ENCODE measurements around the gene ZNF621. TPM values are rescaled to one million over a fixed set of nuclear protein-coding genes. Genes with fewer than 3 reads are reported as not detected.
A peak's percentile ranks its signal among the peaks of the same experiment; 100 is the strongest.

Gene ZNF621
- 12.4 and 16.9 TPM in 2 replicates for total RNA-seq (2014; rRNA removed; shearing (Covaris generic))

DNA sequence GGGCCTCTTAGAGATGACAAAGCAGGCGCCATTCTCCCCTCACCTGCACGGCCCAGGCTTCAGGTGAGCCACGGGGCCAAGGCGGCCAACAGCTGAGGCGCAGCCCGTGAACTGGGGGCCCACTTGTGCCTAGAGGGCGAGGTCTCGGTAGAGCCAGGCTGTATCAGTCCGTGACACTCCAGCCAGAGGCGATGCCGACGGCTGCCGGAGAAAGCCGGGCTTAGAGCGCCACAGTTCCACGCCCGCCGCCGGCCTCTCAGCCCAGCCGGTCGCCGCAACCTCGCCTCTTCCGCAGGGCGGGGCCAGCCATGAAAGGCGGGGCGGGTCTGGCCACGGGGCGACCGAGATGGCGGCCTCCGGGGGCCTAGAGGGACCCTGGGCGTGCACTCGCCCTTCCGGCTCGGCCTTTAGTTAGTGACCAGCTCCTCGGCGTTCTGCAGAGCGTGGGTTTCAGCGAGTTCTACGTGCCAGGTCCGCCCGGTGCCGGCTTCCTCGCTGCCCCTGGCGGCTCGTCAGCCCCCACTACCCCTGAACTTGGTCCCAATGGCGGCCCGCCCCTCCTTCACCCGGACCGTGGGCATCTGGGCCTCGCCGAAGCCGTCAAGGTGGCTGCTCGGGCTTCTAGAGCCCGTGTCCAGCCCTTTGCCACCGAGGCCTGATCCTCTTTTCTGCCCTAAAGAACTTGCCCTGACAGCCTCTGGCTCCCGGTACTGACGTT is at the start of gene ZNF621:
ZNF621 (plus strand) TSS at position 393 of the 718 bp plus-strand sequence. CDS start 881 bp downstream, outside the sequence.
- peak; percentile 69 for DNase-seq (ENCODE audit: low spot score)

DNA sequence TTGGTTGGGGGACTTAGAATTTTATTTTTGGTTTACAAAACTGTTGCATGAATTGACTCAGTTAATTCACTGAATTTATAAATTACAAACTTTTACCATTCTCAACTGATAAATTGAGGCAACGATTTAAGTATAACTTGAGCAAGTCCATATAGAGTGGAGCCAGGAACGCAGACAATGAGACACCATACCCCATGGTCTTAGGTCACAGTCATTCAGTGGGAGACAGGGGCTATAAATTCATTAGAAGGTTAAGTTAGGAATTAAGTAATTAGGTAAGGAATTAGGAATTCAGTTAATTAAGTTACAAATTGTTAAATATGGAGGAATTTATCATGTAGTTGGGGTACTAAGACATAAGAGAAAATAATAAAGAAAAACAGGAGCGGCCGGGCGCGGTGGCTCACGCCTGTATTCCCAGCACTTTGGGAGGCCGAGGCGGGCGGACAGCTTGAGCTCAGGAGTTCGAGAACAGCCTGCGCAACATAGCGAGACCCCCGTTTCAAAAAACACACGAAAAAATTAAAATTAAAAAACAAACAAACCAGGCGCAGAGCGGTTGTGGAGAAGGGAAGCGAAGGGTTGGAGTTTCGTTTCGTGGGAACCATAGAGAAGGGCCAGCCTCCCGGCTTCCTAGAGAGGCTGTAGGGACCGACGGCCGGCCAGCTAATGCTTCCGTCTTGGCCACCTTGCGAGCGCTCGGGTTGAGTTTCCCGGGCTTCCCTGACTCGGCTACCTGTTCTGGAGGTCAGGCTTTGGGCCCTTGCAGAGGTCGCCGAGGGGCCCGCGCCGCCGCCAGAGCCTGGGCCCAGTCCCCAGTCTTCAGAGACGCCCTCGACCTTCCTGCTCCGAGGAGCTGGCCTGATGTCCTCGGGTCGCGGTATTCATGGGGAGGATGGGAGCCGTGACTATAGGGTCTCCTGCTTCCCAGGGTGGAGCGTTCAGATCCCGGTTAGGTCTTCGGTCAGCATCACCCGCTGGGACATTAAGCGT is 48.0 kb upstream of the ZNF621 start, which contains the start of gene ZNF619:
ZNF619 (plus strand) TSS at position 645 of the 993 bp plus-strand sequence. CDS start 858 bp downstream, outside the sequence.
- peak; percentile 54 for DNase-seq (ENCODE audit: low spot score)

DNA sequence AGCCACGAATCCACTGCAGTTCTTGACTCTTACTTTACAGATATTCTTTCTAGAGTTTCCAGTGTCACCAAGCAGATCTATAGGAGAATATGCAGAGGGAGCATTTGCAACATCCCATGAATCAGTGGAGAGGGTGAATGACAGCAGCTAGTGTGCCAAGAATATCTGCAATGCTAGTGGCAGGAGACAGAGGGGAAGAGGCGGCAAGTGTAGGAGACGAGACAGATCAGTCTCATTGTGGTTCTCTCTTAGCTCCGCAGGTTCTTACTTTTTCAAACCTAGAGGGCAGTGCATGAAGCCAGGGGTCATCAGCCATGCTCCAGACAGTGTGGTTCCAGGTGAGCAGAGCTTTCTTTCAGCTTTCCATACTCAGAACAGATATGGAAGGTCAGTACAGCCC is 47.1 kb upstream of the ZNF621 start:
- DNase-seq (ENCODE audit: low spot score): no peak

DNA sequence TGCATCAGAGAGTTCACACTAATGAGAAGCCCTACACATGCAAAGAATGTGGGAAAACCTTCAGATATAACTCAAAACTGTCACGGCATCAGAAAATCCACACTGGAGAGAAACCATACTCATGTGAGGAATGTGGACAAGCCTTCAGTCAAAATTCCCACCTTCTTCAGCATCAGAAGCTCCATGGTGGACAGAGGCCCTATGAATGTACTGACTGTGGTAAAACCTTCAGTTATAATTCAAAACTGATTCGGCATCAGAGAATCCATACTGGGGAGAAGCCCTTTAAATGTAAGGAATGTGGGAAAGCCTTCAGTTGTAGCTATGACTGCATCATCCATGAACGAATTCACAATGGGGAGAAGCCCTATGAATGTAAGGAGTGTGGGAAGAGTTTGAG is 37.6 kb upstream of the ZNF621 start:
- no peak for DNase-seq (ENCODE audit: low spot score)

DNA sequence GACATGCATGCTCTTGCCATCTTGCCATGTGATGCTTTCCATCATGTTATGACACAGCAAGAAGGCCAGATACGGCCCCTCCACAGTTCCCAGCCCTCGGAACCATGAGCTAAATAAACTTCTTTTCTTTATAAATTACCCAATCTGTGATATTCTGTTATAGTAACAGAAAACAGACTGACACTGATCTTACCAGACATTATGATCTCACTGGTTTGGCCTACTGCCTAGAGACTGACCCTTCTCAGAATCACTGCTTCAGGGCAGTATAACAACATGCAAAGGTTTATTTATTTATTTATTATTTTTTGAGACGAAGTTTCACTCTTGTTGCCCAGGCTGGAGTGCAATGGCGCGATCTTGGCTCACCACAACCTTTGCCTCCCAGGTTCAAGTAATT is 33.8 kb upstream of the ZNF621 start:
- DNase-seq (ENCODE audit: low spot score): no peak

DNA sequence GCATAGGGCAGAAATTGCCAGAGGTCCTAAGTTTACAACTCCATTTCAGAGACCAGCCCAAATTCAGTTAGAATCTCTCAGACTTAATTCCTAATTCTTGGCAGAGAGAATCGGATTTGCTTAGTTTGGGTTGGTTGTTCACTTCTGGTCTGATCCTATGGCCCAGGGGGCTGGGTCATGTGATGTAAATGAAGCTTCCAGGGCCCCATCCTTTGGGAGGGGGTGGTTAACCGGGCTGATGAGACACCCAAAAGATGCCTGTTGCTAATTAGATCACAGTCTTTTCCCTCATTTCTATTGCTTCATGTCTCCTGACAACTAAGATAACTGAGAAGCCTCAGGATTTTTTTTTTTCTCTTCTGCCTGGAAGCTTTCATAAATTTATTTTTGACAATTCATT is 30.1 kb upstream of the ZNF621 start:
- no peak for DNase-seq (ENCODE audit: low spot score)

DNA sequence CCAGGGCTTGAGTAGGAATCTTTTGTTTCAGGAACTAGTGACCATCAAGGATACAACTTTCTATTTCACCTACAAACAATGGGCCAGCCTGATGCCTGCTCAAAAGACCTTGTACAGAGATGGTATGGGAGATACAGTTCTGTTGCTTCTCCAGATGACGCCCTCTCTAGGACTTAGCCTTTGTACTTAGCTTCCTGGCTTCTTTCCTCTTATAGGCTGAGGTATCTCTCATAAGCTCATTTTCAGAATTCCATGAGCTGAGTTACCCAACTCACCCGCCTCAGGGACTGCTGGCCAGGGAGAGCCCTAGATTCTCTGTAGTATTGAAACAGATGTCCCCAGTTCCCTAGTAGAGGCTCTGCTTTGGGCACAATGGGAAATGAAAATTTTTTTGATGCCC is 27.5 kb upstream of the ZNF621 start:
- DNase-seq (ENCODE audit: low spot score): no peak

DNA sequence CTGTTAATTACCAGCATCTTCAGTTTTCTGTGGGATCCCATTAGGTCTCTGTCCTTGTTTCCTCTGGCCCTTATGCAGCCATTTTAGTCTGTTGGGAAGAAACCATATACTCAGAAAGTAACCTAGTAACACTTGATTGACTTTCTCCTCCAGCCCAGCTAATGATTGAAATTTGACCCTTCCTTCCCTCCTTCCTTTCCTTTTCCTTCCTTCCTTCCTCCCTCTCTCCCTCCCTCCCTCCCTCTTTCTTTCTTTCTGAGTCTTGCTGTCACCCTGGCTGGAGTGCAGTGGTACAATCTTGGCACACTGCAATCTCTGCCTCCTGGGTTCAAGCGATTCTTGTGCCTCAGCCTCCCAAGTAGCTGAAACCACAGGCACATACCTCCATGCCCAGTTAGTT is 24.8 kb upstream of the ZNF621 start:
- DNase-seq (ENCODE audit: low spot score): no peak

DNA sequence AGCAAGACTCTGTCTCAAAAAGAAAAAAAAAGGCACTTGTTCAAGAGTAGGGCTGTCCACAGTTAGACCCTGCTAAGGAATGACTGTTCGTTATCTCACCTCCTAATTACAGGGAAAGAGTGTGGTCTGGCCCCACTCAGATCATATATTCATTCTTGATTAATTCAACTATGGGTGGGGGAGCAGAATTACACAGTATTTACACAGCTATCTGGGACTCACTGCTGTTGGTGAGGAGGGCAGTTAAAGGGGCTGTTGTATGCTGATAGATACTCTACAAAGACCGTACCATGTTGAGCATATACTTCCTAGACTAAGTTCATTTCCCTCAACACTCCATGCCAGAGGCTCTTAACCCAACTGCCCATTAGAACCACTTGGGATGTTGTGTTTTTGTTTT is 22.7 kb upstream of the ZNF621 start:
- DNase-seq (ENCODE audit: low spot score): no peak

DNA sequence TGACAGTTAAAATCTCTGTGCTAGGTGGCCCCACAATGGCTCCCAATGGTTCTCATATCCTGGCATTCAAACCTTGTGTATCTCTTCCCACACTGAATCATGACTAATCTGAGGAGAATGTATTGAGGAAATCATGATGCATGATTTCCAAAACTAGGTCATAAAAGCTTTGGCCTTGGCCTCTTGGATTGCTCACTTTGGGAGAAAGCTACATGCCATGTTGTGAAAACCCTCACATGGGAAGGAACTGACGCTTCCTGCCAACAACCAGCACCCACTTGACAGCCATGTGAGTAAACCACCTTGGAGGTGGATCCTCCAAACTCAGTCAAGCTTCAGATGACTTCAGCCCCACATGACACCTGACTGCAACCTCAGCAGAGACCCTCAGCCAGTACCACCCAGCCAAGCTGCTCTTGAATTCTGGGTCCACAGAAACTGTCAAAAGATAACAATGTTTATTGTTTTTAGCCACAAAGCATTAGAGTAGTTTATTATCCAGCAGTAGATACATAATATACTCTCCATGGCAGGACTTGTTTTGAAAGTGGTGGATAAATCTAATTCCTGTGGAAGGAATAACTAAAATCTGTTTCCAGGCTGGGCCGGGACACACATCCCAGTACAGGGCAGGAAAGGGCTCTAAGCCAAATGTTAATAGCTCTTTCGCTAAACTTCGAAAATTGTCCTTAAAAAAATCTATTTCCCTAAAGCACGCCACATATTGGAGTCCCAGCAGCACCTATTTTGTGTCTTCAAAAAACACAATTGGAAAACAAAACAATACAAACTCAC is 19.9 kb upstream of the ZNF621 start:
- DNase-seq (ENCODE audit: low spot score): peak; percentile 90

DNA sequence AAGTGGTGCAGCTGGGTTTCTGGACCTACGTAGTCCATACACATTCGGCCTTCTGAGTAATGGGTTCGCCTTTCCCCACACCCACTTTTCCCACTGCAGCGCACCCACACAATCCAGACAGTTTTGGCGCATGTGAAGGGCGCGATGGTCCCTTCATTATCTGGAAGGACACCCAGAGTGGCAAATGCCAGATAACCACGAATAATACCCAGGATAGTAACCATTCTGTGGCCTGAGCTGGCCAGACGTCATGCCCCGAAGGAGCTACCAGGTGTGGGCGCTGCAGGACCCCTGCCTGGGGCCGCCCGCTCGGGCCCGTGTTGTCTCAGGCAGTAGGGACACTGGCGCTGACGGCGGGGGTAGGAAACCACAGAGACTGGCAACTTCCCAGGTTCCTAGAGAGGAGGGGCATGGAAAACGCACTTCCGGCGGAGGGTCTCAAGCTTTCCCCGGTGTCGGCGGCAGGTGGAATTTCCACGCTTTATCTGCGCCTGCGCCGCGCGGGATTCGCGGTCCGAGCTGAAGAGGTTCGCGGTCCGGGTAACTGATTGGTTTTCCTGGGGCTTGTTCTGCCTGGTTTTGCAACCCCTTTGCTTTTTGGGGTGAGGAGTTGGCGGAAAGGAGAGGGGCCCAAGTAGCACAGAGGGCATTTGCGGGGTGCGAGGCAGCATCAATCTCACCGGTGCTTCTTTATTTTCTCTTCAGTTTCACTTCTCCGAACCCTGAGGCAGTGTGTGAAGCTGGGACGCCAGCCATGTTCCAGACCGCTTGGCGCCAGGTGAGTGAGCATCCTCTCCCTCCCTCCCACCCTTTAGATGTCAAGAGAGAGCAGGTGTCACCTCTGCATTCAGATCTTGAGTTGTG is 18.9 kb upstream of the ZNF621 start, which contains the start of gene ZNF620:
ZNF620 (plus strand) TSS at position 441 of the 864 bp plus-strand sequence; CDS start at position 755, 314 bp downstream.
- DNase-seq (ENCODE audit: low spot score): peak; percentile 48

DNA sequence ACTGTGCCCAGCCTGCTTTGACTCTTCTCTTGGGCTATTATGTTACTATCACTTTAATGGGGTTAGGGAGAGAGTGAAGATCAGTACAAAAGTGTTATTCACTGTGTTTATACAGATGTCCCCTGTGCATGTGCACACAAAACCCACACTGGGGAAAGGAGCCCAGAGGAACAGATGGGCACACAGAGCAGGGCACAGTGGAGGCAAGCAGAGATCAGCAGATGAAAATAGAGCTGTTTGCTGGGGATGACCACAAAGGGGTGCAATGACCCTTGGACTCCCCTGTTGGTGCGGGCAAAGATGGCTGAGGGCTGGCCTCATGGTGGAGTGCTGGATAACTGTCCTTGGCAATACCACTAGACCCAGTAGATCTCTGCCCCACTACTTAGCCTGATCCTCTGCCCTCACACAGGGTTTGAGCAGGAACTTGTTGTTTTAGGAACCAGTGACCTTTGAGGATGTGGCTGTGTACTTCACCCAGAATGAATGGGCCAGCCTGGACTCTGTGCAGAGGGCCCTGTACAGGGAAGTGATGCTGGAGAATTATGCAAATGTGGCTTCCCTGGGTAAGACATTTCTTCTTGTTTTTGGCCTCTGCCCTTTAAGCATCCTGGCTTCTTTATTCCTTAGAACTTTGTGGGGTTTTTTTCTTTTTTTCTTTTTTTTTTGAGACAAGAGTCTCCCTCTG is 13.6 kb upstream of the ZNF621 start:
- no peak for DNase-seq (ENCODE audit: low spot score)

DNA sequence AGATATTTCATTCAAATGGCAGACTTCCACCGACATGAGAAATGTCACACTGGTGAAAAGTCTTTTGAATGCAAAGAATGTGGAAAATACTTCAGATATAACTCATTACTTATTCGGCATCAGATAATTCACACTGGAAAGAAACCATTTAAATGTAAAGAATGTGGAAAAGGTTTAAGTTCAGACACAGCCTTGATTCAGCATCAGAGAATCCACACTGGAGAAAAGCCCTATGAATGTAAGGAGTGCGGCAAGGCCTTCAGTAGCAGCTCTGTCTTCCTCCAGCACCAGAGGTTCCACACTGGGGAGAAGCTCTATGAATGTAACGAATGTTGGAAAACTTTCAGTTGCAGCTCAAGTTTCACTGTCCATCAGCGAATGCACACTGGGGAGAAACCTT is 8.6 kb upstream of the ZNF621 start:
- peak; percentile 28 for DNase-seq (ENCODE audit: low spot score)

DNA sequence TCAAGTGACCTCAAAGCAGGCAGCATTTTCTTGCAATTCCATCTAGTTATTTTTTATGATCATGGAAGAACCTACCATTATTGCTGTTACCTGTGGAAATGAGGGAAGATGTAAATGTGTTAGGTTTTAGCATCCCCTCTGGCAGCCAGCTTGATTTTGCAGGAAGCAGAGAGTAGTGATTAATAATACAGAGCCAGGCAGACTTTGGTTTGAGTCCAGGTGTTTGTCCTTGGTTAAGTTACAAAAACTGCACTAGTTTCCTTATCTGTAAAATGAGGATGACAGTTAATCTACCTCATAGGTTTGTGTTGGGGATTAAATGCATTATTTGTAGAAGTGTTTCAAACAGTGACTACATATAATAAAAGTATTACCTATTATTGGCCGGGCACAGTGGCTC is 6.7 kb upstream of the ZNF621 start:
- no peak for DNase-seq (ENCODE audit: low spot score)

DNA sequence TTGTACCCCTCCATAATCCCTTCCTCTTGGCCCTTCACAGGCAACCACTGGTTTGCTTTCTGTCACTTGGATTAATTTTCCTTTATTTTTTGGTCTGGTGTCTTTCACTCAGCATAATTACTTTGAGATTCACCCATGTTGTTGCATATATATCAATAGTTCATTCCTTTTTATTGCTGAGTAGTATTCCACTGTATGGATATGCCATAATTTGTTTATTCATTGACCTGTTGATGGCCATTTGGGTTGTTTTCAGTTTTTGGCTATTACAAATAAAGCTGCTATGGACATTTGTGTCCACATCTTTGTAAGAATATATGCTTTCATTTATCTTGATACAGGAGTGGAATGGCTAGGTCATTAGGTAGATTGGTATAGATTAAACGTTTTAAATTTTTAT is 5.9 kb upstream of the ZNF621 start:
- DNase-seq (ENCODE audit: low spot score): no peak

DNA sequence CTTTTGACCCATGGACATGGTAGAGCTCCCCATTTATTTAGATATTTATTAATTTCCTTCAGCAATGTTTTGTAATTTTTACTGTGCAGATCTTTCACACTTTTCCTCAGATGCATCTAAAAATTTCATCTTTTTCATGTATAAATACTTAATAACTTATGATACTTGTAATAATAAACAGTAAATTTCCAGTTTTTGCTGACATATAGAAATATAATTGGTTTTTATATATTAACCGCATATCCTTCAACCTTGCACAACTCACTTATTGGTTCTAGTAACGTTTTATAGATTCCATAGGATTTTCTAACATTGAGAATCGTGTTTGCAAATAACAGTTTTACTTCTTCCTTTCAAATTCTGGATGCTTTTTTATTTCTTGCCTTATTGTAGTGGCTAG is 3.5 kb upstream of the ZNF621 start:
- no peak for DNase-seq (ENCODE audit: low spot score)

DNA sequence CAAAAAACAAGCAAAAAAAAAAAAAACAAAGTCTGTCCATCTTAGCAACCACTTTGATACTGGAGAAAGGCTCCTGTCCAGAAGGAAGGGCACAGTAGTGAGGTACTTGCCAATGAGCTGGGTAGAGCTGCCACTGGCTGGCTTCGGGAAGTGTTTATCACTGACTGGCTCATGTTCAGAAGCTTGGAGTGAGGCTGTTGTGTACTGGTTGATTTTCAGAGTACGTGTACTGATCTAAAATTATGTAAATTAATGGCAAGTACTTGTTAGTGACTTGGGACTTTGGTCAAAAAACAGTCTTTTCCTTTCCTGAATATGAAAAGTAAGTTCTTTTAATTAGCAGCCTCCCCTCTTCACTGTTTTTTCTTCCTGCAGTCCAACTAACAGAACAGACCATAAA is 979 bp upstream of the ZNF621 start:
- no peak for DNase-seq (ENCODE audit: low spot score)

DNA sequence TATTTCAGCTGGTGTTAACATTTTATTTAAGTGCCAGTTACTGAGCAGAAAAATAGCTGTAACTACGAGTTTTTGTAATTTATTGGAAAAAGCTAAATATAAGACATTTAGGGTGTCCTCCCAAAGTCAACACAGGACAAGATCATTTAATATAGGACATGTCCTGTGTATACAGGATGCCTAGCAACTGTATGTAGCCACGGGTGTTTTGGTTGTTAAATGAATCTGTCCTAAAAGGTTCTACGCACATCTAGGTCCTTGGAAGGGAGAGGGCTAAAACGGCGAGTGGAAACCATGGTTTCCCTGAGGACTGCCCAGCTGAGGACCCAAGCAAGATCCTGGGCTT is 565 bp upstream of the ZNF621 start:
- no peak for DNase-seq (ENCODE audit: low spot score)

DNA sequence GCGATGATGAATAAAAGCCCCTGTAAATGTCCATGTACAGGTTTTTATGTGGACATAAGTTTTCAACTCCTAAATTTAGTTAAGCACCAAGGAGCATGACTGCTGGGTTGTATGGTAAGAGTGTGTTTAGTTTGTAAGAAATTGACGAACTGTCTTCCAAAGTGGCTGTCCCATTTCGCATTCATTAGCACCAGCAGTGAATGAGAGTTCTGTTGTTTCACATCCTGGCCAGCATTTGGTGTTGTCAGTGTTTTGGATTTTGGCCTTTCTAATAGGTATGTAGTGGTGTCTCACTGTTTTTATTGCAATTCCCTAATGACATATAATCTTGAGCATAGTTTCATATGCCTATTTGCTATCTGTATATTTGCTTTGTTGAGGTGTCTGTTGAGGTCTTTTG is 3.7 kb downstream of the ZNF621 start:
- no peak for DNase-seq (ENCODE audit: low spot score)

DNA sequence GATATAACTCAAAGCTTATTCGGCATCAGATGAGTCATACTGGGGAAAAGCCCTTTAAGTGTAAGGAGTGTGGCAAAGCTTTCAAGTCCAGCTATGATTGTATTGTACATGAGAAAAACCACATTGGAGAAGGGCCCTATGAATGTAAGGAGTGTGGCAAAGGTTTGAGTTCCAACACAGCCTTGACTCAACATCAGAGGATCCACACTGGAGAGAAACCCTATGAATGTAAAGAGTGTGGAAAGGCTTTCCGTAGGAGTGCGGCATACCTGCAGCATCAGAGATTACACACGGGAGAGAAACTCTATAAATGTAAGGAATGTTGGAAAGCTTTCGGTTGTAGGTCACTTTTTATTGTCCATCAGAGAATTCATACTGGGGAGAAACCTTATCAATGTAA is 7.5 kb downstream of the ZNF621 start:
- peak; percentile 4 for DNase-seq (ENCODE audit: low spot score)

Data from A172 (cell line).